GM21723 (cell line): ENCODE data around the gene RARS1.
"Not testable (repeated sequence)": the region's sequence is repeated elsewhere in the genome, so short reads cannot be mapped to it uniquely, and the experiment has no call there.

Experiments
- ATAC-seq: cut with Tn5 transposase; IDR thresholded peaks from one replicate; pipeline ENCODE4 v1.9.1; 2021; ENCODE audit warnings: mild to moderate bottlenecking, moderate library complexity; ENCODE audit not compliant: unreplicated experiment

The RARS1 gene

GRCh38 chr5:168479166-168479565, 7.1 kb upstream of the RARS1 start:
- ATAC-seq = no peak

GRCh38 chr5:168480601-168481000, 5.7 kb upstream of the RARS1 start:
- ATAC-seq = no peak

DNA sequence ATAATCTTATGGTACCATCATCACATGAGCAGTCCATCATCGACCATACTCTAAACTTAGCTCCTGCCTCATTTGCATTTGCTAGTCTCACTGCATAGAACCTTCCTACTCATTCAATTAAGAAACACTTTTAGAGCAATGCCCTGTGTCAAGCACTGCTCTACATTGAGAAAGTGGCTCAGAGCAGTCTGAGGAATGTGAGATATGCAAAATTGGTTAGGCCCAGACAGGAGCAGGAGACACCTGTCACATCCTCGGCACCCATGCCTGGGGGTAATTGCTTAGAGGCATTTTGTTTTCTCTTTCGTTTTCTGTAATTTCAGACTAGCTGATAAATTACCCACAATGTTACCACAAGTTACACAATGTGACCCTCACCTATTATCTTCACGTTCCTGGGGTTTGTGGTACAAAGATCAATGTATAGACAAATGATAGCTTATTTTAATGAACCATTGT, 4.9 kb upstream of the RARS1 start:
- peak; percentile 93 for ATAC-seq

DNA sequence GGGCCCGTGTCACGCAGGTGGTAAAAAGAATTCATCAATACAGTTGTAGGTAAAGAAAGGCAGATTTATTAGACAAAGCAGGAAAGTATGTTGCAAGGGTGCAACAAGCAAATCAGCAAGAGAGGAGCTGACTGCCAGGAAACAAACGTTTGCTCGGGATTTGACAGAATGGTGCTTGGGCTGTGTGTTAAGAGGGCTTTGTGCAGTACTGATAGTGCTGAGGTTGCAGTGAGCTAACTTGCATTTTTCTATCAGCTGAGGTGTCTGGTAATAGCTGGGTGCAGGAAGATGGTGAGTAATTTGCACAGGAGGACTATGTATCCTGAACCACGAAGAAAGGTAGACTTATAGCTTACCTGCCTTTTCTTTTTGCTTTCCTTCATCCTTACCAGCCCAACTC, 3.9 kb upstream of the RARS1 start:
- ATAC-seq = no peak

DNA sequence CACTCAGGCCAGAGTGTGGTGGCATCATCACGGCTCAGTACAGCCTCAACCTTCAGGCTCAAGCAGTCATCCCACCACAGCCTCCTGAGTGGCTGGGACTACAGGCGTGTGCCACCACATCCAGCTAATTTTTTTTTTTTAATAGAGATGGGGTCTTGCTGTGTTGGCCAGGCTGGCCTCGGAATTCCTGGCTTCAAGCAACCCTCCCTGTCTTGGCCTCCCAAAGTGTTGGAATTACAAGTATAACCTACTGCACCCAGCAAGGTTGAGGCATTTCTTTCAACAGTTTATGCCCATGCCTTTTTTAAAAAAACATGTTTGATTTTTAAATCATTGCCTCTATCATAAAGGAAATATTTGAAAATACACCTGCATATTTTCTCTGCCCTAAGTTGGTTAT, 2.8 kb downstream of the RARS1 start:
- ATAC-seq = no peak

DNA sequence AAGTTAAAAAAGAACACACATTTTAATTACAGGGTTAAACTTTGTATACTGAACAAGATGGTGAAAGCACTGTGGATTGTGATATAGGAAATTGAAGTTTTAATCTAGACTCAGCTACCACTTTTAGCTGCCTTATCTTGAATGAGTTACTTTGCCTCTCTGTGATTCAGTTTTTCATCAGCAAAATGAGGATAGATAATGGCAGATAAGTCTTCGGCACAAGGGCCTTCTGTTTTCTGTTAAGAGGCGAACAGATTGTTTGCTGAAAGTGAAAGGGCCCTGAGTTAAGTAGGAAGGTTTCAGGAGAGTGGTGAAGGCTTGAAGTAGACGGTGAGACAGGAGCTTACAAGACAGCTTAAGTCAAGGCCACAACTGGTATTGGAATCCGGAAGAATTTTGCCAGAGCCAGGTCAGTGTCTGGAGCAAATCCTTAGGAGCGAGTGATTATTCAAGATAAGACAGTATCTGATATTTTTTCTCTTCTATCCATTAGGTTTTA, 7.8 kb downstream of the RARS1 start:
- no peak for ATAC-seq

GRCh38 chr5:168502563-168503237, 16.4 kb downstream of the RARS1 start:
- no peak for ATAC-seq

- no peak for ATAC-seq
Measured at GRCh38 chr5:168513861-168514428, 27.7 kb downstream of the RARS1 start.

GRCh38 chr5:168525856-168526255, 39.6 kb downstream of the RARS1 start:
- ATAC-seq = no peak

DNA sequence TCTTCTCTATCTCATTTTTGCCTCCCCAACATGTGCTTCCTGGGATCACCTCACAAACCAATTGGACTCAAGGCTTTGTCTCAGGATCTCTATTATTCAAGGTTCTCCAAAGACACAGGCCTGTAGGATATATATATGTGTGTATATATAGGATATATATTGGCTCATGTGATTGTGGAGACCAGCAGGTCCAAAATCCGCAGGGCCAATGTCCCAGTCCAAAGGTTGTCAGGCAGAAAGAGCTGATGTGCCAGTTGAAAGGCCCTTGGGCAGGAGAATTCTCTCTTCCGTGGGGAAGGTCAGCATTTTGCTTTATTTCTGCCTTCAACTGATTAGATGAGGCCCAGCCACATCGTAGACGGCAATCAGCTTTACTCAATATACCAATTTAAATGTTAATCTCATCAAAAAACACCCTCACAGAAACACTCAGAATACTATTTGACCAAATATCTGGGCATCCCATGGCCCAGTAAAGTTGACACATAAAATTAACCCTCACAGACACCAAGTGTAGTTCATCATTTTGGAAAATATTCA, 41.6 kb downstream of the RARS1 start:
- no peak for ATAC-seq

- ATAC-seq = no peak
Measured at GRCh38 chr5:168528521-168529373, 42.5 kb downstream of the RARS1 start, which contains the start of gene FBLL1. Gene FBLL1 (plus strand): TSS chr5:168529305. CDS start chr5:168529505, 200 bp downstream.

GRCh38 chr5:168529374-168530234, 43.3 kb downstream of the RARS1 start:
- no peak for ATAC-seq

DNA sequence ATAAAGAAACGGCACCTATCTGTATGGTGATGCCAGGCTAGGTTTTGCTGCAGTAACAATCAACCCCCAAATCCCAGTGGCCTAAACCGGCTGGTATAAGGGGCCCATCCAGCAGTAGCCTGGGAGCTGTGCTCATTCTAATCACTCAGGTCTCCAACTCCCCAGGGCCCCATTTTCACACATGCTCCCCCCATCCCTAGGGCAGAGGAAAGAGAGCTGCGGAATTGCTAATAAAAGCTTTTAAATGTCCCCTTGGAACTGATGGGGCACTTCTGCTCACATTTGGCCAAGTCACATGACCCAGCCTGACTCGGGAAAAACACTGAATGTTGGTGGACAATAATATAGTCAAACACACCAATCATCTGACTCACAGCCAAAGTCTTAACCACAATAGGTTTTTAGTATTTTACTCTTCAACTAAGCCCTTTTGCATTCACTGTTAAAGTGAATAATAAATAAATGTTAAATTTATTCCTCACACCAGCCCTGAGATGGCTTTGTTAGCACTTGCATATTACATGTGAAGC, 44.4 kb downstream of the RARS1 start:
- ATAC-seq = no peak

- ATAC-seq = no peak
Measured at GRCh38 chr5:168531191-168531590, 44.9 kb downstream of the RARS1 start.

- no peak for ATAC-seq
Measured at GRCh38 chr5:168531987-168532864, 46.0 kb downstream of the RARS1 start.

- ATAC-seq = not testable (repeated sequence)
Measured at GRCh38 chr5:168534351-168534750, 48.1 kb downstream of the RARS1 start.

DNA sequence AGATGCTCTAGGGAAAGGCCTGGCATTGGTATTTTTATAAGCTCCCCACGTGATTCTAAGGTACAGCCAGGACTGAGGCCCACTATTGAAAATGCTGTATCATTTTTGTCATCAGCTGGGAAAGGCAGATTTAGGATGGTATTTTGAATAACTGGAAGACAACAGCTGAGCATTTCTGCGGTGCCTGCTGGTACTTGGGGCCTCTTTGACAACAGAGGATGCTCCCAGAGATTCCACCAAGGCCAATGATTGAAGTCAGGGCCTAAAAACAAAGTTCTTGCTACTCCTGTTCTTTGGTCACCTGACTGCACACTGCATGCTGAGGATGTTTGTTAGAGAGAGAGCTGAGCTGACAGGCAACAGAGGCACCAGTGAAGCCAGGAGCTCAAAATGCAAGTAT, 50.9 kb downstream of the RARS1 start:
- ATAC-seq = no peak

GRCh38 chr5:168549554-168549953, 63.3 kb downstream of the RARS1 start:
- ATAC-seq = no peak

GRCh38 chr5:168550656-168551055, 64.4 kb downstream of the RARS1 start:
- ATAC-seq = no peak
